AG08395 (cell line): Measurements from ENCODE around the gene MACF1.
A peak's percentile ranks its signal among the peaks of the same experiment; 100 is the strongest.

Experiments
- DNase-seq: peaks from one replicate; pipeline ENCODE4 v3.0.0; 2012; ENCODE audit warnings: mixed read lengths, low spot score

The MACF1 gene

DNA sequence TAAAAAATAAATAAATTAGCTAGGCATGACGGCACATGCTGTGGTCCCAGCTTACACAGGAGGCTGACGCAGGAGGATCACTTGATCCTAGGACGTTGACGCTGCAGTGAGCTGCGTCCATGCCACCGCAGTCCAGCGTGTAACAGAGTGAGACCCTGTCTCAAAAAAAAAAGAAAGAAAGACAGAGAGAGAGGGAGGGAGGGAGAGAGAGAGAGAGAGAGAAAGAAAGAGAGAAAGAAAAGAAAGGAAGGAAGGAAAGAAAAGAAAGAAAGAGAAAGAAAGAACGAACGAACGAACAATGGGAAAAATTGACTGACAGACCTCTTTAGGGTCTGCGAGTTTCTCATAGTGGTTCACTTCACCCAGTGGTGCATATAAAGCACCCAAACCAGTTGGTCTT, 189.2 kb downstream of the MACF1 start:
- no peak for DNase-seq

DNA sequence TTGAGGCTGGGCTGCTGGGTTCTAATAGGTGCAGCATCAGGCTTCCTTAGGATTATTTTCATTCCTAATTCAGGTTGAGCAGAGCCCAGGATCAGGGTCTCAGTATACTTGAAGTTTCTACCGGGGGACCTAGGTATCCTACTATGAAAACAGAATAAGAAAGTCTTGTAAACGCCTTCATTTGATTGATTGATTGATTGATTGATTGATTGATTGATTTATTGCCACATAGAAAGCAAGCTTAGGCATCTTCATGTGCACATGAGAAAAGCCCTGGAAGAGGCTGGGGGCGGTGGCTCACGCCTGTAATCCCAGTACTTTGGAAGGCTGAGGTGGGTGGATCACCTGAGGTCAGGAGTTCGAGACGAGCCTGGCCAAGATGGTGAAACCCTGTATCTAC, 189.6 kb downstream of the MACF1 start:
- no peak for DNase-seq

DNA sequence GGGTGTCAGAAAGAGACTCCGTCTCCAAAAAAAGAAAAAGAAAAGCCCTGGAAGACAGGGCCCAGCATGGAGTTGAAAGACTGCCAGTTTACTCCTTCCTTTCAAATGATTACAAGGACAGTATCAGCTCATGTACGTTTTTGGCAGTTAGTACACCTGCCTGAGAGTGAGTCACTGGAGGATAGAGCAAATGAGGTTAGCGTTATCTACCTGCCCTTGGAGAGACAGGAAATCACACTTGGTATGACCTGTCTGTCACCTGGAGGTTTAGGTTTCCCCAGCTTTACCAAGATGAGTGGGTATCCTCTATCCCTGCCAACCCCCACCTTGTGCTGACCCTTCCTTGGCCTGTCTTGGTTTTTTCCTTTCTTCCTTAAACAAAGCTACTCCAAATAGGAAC, 190.1 kb downstream of the MACF1 start:
- DNase-seq: no peak

- DNase-seq: peak; percentile 84
These were observed 190.9 kb downstream of the MACF1 start for GRCh38 chr1:39395357-39395831.

DNA sequence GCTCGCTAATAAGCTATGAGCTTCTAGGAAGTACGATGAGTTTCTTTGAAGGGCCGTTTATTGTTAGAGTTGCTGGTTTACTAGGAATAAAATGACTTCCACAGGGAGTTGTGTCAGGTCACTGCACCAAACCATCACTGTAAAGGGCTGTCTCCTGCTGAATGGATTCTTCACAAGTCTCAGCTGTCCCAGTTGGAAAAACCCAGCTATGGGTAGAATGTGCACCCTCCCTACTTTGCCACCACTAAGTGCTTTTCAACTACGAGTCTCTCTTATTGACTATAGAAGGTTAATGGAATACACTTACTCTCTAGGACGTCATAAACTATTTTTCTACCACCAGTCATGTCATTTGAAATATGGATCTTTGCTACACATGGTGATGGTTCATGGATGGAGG, 192.2 kb downstream of the MACF1 start:
- no peak for DNase-seq

DNA sequence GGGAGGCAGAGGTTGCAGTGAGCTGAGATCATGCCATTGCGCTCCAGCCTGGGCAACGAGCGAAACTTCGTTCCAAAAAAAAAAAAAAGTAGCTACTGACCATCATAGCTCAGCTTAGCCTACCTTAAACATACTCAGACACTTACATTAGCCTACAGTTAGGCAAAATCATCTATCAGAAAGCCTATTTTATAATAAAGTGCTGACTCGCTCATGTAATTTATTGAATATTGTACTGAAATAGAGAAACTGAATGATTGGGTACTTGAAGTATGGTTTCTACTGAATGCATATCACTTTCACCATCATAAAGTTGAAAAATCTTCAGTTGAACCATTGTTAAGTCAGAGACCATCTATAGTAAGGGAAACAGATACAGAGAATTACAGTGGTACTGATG, 193.0 kb downstream of the MACF1 start:
- DNase-seq: no peak

DNA sequence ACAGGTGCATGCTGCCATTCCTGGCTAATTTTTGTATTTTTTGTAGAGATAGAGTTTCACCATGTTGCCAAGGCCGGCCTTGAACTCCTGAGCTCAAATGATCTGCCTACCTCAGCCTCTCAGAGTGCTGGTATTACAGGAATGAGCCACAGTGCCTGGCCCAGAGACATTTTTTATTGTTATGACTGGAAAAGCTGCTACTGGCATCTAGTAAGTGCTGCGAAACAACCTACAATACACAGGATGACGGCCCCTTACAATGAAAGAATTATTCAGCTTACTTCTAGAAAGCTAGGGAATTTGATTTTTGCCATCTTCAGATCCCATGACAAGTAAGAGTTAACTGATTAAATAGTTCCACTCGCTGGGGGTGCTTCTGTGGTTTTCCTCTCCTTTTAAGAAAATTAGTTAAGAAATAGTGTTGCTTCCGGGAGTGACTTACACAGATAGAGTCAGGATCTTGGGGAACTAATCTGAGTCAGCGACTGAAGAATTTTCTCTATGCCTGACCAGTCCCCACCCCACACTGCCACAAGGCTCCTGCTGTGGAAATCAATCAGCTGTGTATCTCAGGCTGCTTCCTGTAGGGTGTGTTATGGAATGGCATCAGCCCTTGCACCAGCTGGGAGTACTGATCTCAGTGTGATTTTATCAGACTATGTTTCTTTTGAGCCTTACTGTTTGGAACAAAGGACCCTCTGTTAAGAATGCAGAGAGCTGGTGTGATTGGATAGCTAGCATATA, 194.0 kb downstream of the MACF1 start:
- peak; percentile 94 for DNase-seq

GRCh38 chr1:39401106-39401505, 196.6 kb downstream of the MACF1 start:
- no peak for DNase-seq

DNA sequence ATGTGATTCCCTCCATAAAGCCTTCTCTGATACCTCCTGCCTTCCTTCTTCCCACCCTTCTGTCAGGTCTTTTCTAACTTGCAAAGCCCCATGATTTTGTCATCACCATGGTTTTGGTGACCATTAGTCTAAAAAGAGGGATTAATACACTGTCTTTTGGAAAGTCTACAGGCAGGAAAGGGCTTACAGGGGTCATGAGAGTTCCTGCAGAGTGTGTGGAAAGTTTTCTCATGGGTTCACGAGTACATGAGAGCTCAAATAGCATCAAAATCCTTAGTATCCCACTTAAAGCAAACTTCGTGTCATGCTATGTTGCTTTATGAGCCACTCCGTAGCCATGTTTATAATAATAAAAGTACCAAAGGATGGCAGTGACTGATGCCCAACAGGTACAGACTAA, 200.4 kb downstream of the MACF1 start:
- no peak for DNase-seq

DNA sequence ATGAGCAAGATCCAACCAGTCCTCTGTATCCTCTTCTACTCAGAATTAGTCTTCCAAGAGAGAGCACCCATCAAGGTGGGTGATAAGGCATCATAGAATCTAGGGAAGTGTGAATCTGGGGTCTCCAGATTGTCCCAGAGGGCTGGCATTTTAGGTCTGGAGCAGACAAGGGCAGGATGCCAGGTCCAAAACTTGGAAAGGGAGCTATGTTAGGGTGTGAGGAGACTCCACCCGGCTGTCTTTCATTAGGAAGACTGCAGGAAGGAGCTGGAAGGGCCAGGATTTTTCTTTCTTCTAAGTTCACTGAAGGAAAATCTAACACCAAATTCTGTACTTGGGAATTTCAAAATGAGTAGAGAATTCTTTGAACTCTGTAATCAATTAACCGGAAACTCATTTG, 200.9 kb downstream of the MACF1 start:
- DNase-seq: peak; percentile 28

GRCh38 chr1:39406533-39407450, 202.3 kb downstream of the MACF1 start:
- peak; percentile 54 for DNase-seq

GRCh38 chr1:39407510-39407895, 203.0 kb downstream of the MACF1 start:
- no peak for DNase-seq

- no peak for DNase-seq
These were observed 203.6 kb downstream of the MACF1 start for GRCh38 chr1:39407896-39408640.

DNA sequence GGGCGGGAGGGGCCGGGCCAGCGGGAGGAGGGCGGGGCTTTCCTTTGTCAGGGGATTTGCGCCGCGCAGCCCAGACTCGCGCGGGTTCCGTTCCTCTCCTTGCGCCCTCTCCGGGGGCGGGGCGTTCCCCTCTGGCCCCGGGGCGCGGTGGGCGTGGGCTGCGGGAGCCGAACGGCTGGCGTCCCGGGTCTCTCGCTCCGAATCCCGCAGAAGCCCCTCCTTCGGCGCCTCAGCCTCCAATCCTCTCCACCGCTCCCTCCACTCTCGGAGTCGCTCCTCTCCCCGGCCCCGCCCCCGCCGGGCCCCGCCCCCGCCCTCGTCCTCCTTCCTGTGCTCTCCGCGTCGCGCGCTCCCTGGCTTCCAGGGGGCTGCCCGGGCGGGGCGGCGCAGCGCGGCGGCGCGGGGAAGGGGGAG, 204.2 kb downstream of the MACF1 start:
- DNase-seq: peak; percentile 98

GRCh38 chr1:39409055-39409816, 204.7 kb downstream of the MACF1 start:
- peak; percentile 62 for DNase-seq

DNA sequence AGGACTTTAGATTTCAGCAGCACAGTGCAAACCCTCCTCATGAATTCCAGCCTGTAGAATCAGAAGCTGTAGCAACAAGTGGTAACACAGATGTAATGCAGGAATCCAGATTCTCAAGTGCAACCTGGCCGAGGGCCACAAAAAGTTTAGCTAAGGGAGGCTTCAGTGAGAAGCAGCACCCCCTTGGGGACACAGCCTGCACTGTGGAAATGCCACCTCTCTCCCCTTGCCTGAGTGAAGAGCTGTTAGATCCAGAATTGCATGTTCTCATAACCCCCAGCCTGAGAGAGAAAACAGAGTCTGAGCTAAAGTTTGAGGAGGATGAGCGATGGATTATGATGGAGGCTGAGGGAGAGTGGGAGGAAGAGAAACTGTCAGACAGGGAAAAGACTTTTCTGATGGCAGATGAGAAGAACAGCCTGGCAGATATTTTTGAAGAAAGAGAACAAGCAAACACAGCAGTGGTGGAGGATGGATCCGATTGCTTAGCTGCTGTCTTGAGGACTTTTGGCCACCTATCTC, 206.5 kb downstream of the MACF1 start:
- peak; percentile 85 for DNase-seq

DNA sequence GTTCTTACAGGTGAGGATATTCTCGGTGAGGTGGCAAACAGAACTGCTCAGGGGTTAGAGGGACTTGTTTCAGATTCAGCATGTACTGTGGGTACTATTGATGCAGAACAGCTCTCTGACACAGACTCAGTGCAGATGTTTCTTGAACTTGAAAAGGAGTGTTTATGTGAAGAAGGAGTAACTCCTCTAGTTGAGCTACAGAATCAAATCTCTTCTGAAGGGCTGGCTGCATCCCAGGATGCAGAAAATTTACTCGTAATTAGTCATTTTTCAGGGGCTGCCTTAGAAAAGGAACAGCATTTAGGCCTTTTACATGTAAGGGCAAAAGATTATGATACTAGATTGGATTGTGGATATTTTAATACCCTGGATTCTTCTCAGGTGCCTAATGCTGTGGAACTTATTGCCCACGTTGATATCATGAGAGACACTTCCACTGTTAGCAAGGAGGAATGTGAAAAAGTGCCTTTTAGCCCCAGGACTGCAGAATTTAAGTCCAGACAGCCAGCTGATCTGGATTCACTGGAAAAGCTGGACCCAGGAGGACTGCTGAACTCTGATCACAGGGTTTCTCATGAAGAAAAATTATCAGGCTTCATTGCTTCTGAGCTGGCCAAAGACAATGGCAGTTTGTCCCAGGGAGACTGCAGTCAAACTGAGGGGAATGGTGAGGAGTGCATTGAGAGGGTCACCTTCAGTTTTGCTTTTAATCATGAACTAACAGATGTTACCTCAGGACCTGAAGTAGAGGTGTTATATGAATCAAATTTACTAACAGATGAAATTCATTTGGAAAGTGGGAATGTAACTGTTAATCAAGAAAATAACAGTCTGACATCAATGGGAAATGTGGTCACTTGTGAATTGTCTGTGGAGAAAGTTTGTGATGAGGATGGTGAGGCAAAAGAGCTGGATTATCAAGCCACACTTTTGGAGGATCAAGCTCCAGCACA, 207.3 kb downstream of the MACF1 start:
- DNase-seq: no peak

DNA sequence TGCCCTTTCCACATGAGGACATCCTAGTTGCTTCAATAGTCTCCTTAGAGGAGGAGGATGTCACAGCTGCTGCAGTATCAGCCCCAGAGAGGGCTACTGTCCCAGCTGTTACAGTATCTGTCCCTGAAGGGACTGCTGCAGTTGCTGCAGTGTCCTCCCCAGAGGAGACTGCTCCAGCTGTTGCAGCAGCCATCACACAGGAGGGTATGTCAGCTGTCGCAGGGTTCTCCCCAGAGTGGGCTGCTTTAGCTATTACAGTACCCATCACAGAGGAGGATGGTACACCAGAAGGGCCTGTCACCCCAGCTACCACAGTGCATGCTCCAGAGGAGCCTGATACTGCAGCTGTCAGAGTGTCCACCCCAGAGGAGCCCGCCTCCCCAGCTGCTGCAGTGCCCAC, 208.4 kb downstream of the MACF1 start:
- no peak for DNase-seq

DNA sequence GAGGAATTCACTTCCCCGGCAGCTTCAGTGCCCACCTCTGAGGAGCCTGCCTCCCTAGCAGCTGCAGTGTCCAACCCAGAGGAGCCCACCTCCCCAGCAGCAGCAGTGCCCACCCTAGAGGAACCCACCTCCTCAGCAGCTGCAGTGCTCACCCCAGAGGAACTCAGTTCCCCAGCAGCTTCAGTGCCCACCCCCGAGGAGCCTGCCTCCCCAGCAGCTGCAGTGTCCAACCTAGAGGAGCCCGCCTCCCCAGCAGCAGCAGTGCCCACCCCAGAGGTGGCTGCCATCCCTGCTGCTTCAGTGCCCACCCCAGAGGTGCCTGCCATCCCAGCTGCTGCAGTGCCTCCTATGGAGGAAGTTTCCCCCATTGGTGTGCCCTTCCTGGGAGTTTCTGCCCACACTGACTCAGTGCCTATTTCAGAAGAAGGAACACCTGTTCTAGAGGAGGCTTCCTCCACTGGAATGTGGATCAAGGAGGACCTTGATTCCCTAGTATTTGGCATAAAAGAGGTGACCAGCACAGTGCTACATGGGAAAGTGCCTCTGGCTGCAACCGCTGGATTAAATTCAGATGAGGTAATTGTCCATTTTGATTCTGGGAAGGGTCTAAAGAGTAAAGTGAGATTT, 209.5 kb downstream of the MACF1 start:
- no peak for DNase-seq

DNA sequence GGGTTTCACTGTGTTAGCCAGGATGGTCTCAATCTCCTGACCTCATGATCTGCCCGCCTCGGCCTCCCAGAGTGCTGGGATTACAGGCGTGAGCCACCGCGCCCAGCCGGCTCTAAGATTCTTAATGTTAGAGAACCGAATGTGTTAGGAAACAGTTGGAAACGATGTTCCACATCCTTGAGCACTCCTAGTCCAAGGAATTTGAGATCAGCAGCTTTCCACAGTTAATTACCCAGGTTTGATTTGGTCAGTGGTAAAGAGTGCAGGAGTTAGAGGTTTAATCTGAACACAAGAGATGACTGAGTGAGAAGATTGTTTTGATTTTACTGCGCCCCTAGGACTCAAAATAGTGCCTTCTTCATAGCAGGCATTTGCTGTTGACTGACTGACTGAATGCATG, 211.1 kb downstream of the MACF1 start:
- DNase-seq: no peak
